ENCODE measurements around the gene TMEM217.
A peak's percentile ranks its signal among the peaks of the same experiment; 100 is the strongest.
"Not testable (repeated sequence)": the region's sequence is repeated elsewhere in the genome, so short reads cannot be mapped to it uniquely, and the experiment has no call there.

The TMEM217 gene

GRCh38 chr6:37192666-37193065, 65.3 kb downstream of the TMEM217 start:
- DNase-seq (ENCODE audit: extremely low spot score, insufficient read length, low read depth), result no peak
- no peak for FAIRE-seq

GRCh38 chr6:37190159-37190535, 67.8 kb downstream of the TMEM217 start:
- no peak for FAIRE-seq
- no peak for DNase-seq (ENCODE audit: extremely low spot score, insufficient read length, low read depth)

- DNase-seq (ENCODE audit: extremely low spot score, insufficient read length, low read depth), result no peak
- FAIRE-seq, result no peak
These were observed 68.9 kb downstream of the TMEM217 start for GRCh38 chr6:37188962-37189510.

GRCh38 chr6:37187321-37188022, 70.5 kb downstream of the TMEM217 start:
- FAIRE-seq (no peak), DNase-seq (ENCODE audit: extremely low spot score, insufficient read length, low read depth) (no peak)

GRCh38 chr6:37185949-37186720, 71.8 kb downstream of the TMEM217 start:
- DNase-seq (ENCODE audit: extremely low spot score, insufficient read length, low read depth); FAIRE-seq: not testable (repeated sequence)

GRCh38 chr6:37182736-37183590, 75.0 kb downstream of the TMEM217 start:
- DNase-seq (ENCODE audit: extremely low spot score, insufficient read length, low read depth) (no peak), FAIRE-seq (peak; percentile 70)

- not testable (repeated sequence) for DNase-seq (ENCODE audit: extremely low spot score, insufficient read length, low read depth); FAIRE-seq
These were observed 77.3 kb downstream of the TMEM217 start for GRCh38 chr6:37180610-37181009.

GRCh38 chr6:37180075-37180474, 77.9 kb downstream of the TMEM217 start:
- FAIRE-seq, result no peak

GRCh38 chr6:37177935-37178517, 79.9 kb downstream of the TMEM217 start:
- DNase-seq (ENCODE audit: extremely low spot score, insufficient read length, low read depth), result no peak
- FAIRE-seq, result no peak

More at GRCh38 chr6:37180075-37180474, 77.9 kb downstream of the TMEM217 start:
- DNase-seq (ENCODE audit: extremely low spot score, insufficient read length, low read depth), result no peak

- FAIRE-seq, result no peak
These were observed 80.6 kb downstream of the TMEM217 start for GRCh38 chr6:37177077-37177934.

GRCh38 chr6:37176268-37177076, 81.5 kb downstream of the TMEM217 start:
- DNase-seq (ENCODE audit: extremely low spot score, insufficient read length, low read depth), result no peak
- no peak for FAIRE-seq

More at GRCh38 chr6:37177077-37177934, 80.6 kb downstream of the TMEM217 start:
- no peak for DNase-seq (ENCODE audit: extremely low spot score, insufficient read length, low read depth)

- no peak for DNase-seq (ENCODE audit: extremely low spot score, insufficient read length, low read depth)
- peak; percentile 64 for FAIRE-seq
These were observed 82.3 kb downstream of the TMEM217 start for GRCh38 chr6:37175332-37176267.

- DNase-seq (ENCODE audit: extremely low spot score, insufficient read length, low read depth), result no peak
- no peak for FAIRE-seq
These were observed 83.2 kb downstream of the TMEM217 start for GRCh38 chr6:37174515-37175331.

- no peak for DNase-seq (ENCODE audit: extremely low spot score, insufficient read length, low read depth)
- FAIRE-seq, result no peak
These were observed 83.8 kb downstream of the TMEM217 start for GRCh38 chr6:37174196-37174514.

- FAIRE-seq (no peak), DNase-seq (ENCODE audit: extremely low spot score, insufficient read length, low read depth) (no peak)
These were observed 84.3 kb downstream of the TMEM217 start for GRCh38 chr6:37173493-37174195.
